GM18861 (cell line): Measurements from ENCODE around the gene SDF2.
"Not testable (repeated sequence)": the region's sequence is repeated elsewhere in the genome, so short reads cannot be mapped to it uniquely, and the experiment has no call there.

Experiments
- ATAC-seq: cut with Tn5 transposase; IDR thresholded peaks from one replicate; pipeline ENCODE4 v1.9.1; 2021; ENCODE audit not compliant: unreplicated experiment

The SDF2 gene

DNA sequence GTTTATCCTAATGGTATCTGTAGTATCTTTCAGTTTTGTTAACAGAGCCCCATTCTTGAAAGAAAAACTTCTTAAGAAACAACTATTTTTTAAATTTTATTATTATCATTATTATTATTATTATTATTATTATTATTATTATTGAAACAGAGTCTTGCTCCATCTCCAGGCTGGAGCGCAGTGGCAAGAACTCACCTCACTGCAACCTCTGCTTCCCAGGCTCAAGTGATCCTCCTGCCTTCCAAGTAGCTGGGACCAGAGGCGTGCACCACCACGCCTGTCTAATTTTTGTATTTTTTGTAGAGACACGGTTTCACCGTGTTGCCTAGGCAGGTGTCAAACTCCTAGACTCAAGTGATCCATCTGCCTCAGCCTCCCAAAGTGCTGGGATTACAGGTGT, 23.7 kb upstream of the SDF2 start:
- ATAC-seq, result no peak

DNA sequence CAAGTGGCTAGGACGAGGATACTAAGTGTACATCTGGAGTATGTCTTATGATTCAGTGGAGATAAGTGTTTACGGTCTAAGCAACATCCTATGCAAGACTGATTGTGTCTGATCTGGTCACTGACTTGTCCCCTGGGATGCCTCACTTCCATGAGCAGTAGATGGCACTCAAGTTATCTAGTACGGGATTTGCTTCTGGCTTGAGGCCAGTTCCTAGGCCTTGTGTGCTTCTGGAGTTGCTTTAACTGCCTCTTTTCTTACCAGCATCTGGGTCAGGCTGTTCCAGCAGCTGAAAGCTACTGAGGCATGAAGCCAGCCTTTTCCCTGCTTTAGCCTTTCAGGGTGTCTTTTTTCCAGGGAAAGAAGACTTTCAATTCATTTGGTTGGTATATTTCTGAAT, 23.3 kb upstream of the SDF2 start:
- no peak for ATAC-seq

DNA sequence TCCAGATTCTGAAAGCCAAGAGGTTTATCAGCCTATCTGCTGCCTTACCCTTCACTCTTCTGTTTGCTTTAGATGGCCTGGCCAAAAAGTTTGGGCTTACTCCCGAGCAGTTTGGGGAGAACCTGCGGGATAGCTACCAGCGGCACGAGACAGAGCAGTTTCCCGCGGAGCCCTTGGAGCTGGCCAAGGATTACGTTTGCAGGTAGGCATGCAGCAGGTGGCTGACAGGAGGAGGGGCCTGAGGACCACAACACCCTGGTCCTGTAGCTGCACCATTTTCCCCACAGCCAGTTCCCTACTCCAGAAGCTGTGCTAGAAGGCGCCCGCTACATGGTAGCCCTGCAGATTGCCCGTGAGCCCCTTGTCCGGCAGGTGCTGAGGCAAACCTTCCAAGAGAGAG, 20.9 kb upstream of the SDF2 start:
- no peak for ATAC-seq

DNA sequence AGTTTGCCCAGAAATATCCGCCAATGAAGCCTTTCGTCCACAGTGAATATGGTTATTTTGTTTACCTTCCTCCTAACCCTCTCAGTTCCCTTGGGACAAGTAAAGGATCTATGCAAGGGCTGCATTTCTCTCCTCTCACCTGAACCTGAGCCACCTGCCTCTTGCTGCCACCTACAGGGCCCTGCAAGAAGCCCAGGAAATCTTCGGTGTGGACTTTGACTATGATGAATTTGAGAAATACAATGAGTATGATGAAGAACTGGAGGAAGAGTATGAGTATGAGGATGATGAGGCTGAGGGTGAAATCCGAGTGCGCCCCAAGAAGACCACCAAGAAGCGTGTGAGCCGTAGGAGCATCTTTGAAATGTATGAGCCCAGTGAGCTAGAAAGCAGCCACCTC, 14.3 kb upstream of the SDF2 start:
- no peak for ATAC-seq

DNA sequence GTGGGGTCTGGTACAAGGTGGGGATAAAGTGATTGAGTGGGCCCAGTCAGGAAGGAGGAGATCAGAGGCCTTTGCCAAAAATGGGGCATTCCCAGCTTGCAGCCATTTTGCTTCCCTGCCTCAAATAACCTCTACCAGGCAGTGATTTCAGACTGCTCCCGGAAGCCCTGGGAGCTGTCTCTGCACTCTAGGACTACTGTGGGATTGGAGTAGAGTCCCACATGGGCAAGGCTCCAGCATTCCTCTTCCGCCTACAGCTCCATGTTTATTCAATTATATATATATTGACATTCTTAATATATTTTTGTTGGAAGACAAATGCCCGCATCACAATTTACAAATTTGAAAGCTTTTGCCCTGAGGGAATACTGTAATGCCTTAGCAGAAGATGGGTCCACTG, 13.8 kb upstream of the SDF2 start:
- no peak for ATAC-seq

DNA sequence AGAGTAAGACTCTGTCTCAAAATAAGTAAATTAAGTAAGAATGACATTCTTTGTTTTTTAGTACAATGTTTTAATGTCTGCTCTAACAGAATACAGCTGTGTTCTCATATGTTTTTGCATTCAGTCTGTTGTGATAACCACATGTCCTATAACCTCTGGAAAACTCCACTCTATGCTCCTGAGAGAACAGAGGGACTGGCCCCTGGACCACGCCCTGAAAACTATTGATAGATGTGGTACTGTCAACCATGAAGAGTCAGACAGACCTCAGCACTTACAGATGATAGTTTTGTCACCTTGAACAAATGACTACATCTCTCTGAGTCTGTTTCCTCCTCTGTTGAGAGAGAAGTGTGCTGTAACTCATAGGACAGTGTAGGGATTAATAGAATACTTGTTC, 8.2 kb upstream of the SDF2 start:
- no peak for ATAC-seq

DNA sequence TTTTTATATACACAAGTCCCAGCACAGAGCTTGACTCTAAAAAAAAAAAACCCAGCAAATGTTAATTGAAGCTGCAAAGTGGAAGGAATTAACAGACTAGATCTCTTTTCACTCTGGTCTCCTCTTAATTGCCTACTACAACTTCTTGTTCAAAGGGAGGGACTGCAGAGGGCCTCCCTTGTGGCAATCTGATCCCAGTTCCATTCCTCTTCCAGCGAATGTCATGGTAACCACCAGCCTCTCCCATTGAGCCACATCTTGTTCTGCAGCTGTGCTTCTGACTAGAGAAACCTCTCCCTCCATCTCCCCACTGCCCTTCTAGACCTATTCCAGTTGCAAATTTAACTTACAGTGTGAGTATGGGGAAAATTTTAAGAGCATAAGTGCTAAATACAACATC, 6.2 kb upstream of the SDF2 start:
- ATAC-seq, result no peak

DNA sequence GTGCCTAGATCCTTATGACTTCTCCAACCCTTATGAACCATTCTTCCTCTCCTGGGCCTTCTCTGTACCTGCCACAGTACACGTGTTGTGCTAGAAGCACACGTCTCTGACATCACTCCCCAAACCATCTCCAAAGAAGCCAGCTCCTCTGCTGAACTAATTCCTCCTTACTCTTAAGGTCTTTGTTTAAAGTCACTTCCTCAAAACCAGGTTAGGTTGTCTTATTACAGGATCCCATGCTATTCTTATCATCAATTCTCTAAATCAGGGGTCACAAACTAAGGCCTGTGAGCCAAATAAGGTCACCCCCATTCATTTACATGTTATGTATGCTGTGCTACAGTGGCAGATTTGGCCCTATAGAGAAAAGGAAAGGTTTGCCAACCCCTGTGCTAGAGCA, 4.3 kb upstream of the SDF2 start:
- no peak for ATAC-seq

DNA sequence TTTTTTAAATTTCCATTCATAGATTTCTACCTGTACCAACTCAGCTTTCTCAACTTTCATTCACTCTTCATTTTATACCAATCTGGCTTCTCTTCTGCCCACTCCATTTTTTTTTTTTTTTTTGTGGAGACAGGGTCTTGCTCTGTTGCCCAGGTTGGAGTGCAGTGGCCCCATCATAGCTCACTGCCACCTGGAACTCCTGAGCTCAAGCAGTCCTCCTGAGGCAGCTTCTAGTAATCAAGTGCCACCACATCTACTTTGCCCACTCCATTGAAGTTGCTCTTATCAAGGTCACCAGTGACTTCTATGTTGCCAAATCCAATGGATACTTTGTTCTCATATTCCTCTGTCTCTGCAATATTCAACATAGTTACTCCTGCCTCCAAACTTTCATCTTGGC, 2.0 kb upstream of the SDF2 start:
- ATAC-seq, result no peak

DNA sequence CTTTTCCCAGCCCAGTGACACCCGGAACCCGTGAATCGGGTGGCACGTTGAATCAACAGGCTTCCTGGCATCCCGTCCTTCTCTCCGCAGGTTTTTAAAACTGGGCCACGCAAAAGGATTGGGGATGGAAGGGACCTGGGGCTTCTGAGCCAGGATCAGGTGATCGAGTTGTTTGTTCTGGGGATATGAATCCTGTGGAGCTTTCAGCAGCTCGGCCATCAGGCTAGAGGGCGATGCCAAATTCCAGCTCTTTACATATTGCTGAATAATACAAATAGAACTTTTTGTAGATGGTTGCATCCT, 772 bp upstream of the SDF2 start:
- no peak for ATAC-seq

DNA sequence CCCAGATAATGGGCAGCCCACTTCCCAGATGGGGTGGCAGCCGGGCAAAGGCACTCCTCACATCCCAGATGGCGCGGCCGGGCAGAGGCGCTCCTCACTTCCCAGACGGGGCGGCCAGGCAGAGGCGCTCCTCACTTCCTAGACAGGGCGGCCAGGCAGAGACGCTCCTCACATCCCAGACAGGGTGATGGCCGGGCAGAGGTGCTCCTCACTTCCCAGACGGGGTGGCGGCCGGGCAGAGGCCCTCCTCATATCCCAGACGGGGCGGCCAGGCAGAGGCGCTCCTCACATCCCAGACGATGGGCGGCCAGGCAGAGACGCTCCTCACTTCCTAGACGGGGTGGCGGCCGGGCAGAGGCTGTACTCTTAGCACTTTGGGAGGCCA, 2.2 kb downstream of the SDF2 start:
- not testable (repeated sequence) for ATAC-seq

DNA sequence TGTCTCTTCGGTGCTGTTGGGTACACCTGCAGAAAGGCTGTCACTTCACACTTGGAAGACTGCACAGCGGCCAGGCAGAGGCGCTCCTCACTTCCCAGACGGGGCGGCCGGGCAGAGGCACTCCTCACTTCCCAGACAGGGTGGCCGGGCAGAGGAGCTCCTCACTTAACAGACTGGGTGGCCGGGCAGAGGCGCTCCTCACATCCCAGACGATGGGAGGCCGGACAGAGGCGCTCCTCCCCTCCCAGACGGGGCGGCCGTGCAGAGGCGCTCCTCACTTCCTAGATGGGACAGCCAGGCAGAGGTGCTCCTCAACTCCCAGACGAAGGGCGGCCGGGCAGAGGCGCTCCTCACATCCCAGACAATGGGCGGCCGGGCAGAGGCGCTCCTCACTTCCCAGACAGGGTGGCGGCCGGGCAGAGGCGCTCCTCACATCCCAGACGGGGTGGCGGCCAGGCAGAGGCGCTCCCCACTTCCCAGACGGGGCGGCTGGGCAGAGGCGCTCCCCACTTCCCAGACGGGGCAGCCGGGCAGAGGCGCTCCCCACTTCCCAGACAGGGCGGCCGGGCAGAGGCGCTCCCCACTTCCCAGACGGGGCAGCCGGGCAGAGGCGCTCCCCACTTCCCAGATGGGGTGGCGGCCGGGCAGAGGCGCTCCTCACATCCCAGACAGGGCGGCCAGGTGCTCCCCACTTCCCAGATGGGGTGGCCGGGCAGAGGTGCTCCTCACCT, 2.8 kb downstream of the SDF2 start:
- not testable (repeated sequence) for ATAC-seq

DNA sequence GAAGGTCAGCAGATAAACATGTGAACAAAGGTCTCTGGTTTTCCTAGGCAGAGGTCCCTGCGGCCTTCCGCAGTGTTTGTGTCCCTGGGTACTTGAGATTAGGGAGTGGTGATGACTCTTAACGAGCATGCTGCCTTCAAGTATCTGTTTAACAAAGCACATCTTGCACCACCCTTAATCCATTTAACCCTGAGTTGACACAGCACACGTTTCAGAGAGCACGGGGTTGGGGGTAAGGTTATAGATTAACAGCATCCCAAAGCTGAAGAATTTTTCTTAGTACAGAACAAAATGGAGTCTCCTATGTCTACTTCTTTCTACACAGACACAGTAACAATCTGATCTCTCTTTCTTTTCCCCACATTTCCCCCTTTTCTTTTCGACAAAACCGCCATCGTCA, 3.4 kb downstream of the SDF2 start:
- not testable (repeated sequence) for ATAC-seq

DNA sequence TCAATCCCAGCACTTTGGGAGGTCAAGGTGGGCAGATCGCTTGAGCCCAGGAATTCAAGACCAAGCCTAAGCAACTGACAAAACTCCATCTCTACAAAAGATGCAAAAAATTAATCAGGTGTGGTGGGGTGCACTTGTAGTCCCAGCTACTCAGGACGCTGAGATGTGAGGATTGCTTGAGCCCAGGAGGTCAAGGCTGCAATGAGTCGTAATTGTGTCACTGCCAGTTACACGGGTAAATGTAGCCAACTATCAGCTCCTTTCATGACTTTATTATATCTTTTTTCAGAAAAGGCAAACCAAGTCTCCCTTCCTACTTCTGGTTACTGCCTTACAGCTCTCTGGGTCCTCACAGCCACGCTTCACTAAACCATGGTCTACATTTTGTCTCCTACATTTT, 4.0 kb downstream of the SDF2 start:
- ATAC-seq, result no peak

DNA sequence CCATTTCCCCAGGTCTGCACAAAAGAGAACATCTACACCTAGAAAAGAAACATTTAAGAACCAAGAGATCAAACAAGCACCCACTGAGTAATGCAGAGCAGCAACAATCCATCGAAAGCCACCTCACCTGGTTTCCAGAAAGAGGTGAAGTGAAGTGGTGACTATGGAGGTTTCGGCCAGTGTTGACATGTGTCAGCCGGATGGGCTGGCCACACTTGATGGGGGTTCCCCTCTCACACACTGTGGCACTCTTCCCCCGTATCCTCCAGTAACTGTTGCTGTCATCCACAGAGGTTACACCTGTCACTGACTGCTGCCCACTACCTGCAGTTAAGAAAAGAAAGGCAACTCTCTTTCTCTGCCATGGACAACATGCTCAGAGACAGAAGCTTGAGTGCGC, 6.5 kb downstream of the SDF2 start:
- no peak for ATAC-seq

DNA sequence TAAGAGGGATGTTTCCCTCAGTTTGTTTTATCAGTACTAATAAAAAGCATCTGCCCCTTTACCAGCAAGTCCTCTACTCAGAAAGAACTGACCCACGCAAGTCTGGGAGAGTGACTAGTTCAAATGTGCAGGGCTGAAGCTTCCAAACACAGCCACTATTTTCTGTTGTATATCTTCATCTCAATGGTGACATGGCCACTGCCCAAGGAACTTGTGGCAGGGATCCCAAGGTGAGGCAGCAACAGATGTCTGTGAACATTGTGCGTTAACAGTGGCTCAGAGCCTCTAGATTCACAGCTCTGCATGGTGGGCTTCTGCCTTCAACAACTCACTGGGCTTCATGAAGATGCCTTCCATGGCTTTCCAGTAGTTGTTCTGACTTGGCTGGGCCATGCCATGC, 13.0 kb downstream of the SDF2 start:
- ATAC-seq, result no peak

DNA sequence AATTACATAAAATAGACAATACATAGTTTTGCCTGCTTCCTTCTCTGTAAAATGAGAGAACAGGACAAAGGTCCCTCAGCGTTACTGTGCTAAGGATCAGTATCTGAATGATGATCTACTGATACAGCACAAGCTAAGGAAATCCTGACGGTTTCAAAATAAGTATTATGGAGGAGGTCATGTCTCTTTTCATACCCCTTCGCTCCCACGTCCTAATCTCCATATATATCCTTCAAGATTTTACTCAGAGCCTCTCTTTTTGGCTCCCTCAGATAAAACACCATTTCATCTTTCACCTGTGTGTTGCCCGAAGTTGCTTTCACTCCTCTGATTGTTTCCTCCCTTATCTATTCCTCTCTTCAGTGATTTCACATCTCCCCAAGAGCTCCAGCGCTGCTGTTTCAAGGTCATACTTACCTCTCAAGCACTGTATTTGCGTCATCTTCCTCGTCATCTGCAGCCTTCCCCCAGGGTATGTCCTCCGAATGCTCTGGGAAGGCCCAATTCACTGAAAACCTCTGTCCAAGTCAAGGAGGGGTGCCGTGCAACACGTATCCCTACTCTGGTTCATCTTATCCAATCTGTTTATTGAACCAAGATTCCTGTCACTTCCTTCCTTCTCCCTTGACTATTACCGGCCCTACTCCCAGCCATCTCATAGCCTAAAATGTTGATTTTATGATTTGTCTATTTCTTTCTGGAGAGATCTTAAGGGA, 15.5 kb downstream of the SDF2 start:
- ATAC-seq, result no peak

DNA sequence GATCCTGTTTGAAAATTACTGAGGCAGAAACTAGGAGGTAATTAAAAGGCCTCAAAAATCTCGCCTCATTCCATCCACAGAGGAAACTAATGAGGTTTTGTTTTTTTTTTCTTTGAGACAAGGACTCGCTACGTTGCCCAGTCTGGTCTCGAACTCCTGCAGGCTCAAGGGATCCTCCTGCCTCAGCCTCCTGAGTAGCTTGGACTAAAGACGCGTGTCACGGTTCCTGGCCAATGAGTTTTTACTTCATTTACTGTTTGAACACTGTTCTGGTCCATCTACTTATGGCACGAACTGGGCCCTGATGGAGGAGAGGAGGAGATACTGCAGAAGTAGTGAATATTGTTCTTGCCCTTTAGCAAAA, 16.1 kb downstream of the SDF2 start:
- ATAC-seq, result no peak

DNA sequence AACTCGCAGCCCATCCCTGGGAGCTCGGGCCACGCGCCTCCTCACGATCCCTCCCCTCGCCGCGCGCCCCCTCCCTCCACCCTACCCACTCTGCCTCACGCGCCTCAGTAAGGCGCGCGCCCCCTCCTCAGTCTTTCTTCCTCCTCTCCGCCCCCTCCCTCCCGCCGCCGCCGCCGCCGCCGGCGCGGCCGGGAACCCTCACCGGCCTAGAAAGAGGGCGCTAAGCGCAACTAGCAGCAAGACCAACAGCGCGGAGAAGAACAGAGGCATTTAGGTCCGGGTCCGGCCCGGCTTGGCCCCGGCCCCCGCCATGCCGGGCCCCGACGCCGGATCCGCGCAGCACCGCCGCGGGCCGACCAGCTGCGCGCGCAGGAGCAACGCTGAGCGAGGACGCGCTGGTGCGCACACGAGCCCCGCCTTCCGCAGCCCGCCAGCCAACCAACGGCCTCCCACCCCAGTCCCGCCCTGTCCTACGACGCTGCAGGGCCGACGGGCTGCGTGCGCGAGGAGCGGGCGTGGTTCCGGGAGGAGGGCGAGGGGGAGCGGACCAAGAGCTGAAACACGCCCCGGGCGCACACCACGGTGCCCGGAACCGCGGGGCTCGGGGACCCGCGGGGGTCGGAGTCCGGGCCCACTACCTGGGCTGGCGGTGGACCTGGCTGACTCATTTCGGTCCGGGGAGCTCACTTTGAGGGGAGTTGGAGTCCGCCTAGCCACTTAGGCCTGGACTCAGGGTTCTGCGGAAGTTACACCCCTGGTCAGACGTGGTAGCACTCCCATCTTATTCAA, 16.7 kb downstream of the SDF2 start, which contains the start of gene BLTP2:
BLTP2 (minus strand) TSS at position 372 of the 789 bp plus-strand sequence; CDS start at position 270, 102 bp downstream.
- peak; percentile 79 for ATAC-seq

DNA sequence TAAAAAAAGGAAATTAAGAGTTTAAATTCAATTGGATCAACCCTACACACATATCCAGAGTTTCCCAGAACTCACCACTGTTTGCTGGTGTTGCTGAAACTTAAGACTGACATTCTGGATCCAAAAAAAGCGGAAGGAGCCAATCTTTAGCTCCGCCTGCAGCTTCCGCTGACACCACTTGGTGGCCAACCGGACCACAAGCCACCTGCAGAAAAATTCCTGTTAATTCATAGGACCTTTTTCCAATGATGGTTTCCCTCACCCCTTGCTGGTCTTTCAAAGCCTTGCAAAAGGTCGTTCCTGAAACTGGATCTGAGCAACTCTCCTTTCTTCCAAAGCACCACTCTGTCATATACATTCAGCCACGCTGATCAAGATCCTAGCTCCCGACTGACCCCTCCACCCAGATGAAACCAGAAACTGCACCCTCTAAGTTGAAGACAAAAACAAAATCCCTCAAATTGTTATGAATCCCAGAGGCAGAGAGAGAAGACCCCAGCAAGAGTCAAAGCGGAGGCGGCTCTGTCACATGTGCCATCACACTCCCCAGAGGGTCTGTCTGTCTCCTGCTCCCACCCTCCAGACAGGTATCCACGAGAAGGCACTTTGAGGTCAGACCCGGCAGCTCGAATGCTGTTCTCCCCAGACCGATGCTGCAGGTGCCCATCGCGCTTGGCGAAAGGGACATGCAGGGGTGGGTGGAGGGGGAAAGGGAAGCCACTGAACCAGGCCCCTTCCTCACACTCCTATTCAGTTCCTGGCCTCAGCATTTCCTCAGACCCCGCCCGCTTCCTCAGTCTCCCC, 17.5 kb downstream of the SDF2 start:
- ATAC-seq, result no peak

DNA sequence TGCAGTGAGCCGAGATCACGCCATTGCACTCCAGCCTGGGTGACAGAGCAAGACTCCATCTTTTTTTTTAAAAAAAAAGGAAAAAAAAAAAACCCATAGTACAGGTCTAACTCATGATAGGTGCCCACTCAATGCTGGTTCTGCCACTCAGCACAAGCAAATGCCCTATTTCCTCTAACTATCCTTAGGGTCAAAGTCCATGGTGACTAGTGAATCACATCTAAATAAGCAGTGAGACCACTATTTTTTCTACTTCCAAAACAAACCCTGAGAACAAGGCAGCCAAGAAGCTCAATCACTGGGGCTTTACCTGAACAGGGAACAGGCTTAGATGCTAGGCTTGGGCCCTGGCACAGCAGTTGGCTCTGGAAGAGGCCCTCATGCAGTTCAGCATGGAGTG, 20.1 kb downstream of the SDF2 start:
- ATAC-seq, result no peak
